IPS DF 19.7 (cell line): ENCODE data around the gene ERLEC1.
"Not testable (repeated sequence)": the region's sequence is repeated elsewhere in the genome, so short reads cannot be mapped to it uniquely, and the experiment has no call there.

Experiments
- DNase-seq: peaks from one replicate; pipeline ENCODE4 v3.0.0-alpha.2; 2013; ENCODE audit warnings: low read depth, low spot score

Gene ERLEC1

GRCh38 chr2:53786705-53787613 lies at the start of gene ERLEC1, which contains the start of gene ASB3:
ERLEC1 (plus strand) TSS chr2:53787044; CDS start chr2:53787211, 167 bp downstream.
ASB3 (minus strand) TSS chr2:53786953; CDS start chr2:53765572, 21,381 bp downstream.
- DNase-seq = peak; percentile 77

- DNase-seq = no peak
Measured at GRCh38 chr2:53737091-53737490, 49.8 kb upstream of the ERLEC1 start.

- no peak for DNase-seq
Measured at GRCh38 chr2:53739032-53739431, 47.8 kb upstream of the ERLEC1 start.

GRCh38 chr2:53740170-53740569 lies 46.7 kb upstream of the ERLEC1 start:
- no peak for DNase-seq

GRCh38 chr2:53744395-53745065 lies 42.3 kb upstream of the ERLEC1 start:
- no peak for DNase-seq

- no peak for DNase-seq
Measured at GRCh38 chr2:53750041-53750768, 36.6 kb upstream of the ERLEC1 start.

GRCh38 chr2:53751728-53752127 lies 35.1 kb upstream of the ERLEC1 start:
- DNase-seq = no peak

GRCh38 chr2:53752385-53752784 lies 34.5 kb upstream of the ERLEC1 start:
- no peak for DNase-seq

GRCh38 chr2:53753041-53753440 lies 33.8 kb upstream of the ERLEC1 start:
- no peak for DNase-seq

- DNase-seq = no peak
Measured at GRCh38 chr2:53755121-53755520, 31.7 kb upstream of the ERLEC1 start.

- no peak for DNase-seq
Measured at GRCh38 chr2:53756644-53757043, 30.2 kb upstream of the ERLEC1 start.

- DNase-seq = not testable (repeated sequence)
Measured at GRCh38 chr2:53757206-53757605, 29.6 kb upstream of the ERLEC1 start.

GRCh38 chr2:53765767-53766166 lies 21.1 kb upstream of the ERLEC1 start:
- DNase-seq = no peak

GRCh38 chr2:53767405-53768241 lies 19.2 kb upstream of the ERLEC1 start, which contains the start of gene CHAC2:
CHAC2 (plus strand) TSS chr2:53767804; CDS start chr2:53767887, 83 bp downstream.
- DNase-seq = no peak

GRCh38 chr2:53768242-53768542 lies 18.7 kb upstream of the ERLEC1 start:
- DNase-seq = no peak

GRCh38 chr2:53769318-53769945 lies 17.4 kb upstream of the ERLEC1 start:
- no peak for DNase-seq

GRCh38 chr2:53770264-53770663 lies 16.6 kb upstream of the ERLEC1 start:
- DNase-seq = no peak

GRCh38 chr2:53777134-53777533 lies 9.7 kb upstream of the ERLEC1 start:
- DNase-seq = no peak

GRCh38 chr2:53778536-53779162 lies 8.2 kb upstream of the ERLEC1 start:
- DNase-seq = no peak

- DNase-seq = no peak
Measured at GRCh38 chr2:53780056-53780455, 6.8 kb upstream of the ERLEC1 start.
